H9 (cell line): Measurements from ENCODE around the gene STMN3. TPM values are rescaled to one million over a fixed set of nuclear protein-coding genes. Genes with fewer than 3 reads are reported as not detected.

Experiments
- DNase-seq: peaks from one replicate; pipeline ENCODE4 v3.0.0-alpha.2; 2017
- H2AFZ ChIP-seq: one replicate; pipeline ENCODE4 v1.6.1; 2013; ENCODE audit warnings: mild to moderate bottlenecking, low read length, control low read depth, moderate library complexity
- H2AK5ac ChIP-seq: 2 replicates; pipeline ENCODE4 v1.6.1; 2013; ENCODE audit warnings: low read length, control low read depth, mixed read lengths; ENCODE audit not compliant: insufficient read length
- H2BK120ac ChIP-seq: one replicate; pipeline ENCODE4 v1.6.1; 2013; ENCODE audit warnings: low read depth, mild to moderate bottlenecking, low read length, control low read depth, inconsistent platforms; ENCODE audit not compliant: poor library complexity, severe bottlenecking
- H2BK12ac ChIP-seq: 2 replicates; pipeline ENCODE4 v1.6.1; 2013; ENCODE audit warnings: low read length, control low read depth, mixed read lengths, low read depth; ENCODE audit not compliant: insufficient read length
- H2BK15ac ChIP-seq: 2 replicates; pipeline ENCODE4 v1.6.1; 2013; ENCODE audit warnings: low read depth, low read length, control low read depth
- H2BK20ac ChIP-seq: one replicate; pipeline ENCODE4 v1.6.1; 2013; ENCODE audit warnings: low read depth, mild to moderate bottlenecking, low read length, control low read depth, inconsistent platforms; ENCODE audit not compliant: poor library complexity, severe bottlenecking
- H2BK5ac ChIP-seq: 2 replicates; pipeline ENCODE4 v1.6.1; 2013; ENCODE audit warnings: low read length, control low read depth, mixed read lengths; ENCODE audit not compliant: insufficient read length
- H3K14ac ChIP-seq: 2 replicates; pipeline ENCODE4 v1.6.1; 2013; ENCODE audit warnings: low read length, control low read depth; ENCODE audit not compliant: insufficient read depth
- H3K18ac ChIP-seq: 2 replicates; pipeline ENCODE4 v1.6.1; 2013; ENCODE audit warnings: low read depth, mild to moderate bottlenecking, mixed read lengths, low read length, control low read depth; ENCODE audit not compliant: insufficient read length
- H3K23ac ChIP-seq: 2 replicates; pipeline ENCODE4 v1.6.1; 2013; ENCODE audit warnings: low read length, control low read depth, mixed read lengths, low read depth; ENCODE audit not compliant: insufficient read length
- H3K23me2 ChIP-seq: 2 replicates; pipeline ENCODE4 v1.6.1; 2013; ENCODE audit warnings: low read depth, mild to moderate bottlenecking, mixed read lengths, low read length, control low read depth; ENCODE audit not compliant: insufficient read length, poor library complexity, severe bottlenecking
- H3K27ac ChIP-seq: 2 replicates; pipeline ENCODE4 v1.5.1; 2013; ENCODE audit warnings: low read length, control low read depth, mixed read lengths, low read depth; ENCODE audit not compliant: insufficient read length
- H3K27me3 ChIP-seq: 2 replicates; pipeline ENCODE4 v1.6.1; 2013; ENCODE audit warnings: low read length, control low read depth, inconsistent platforms; ENCODE audit not compliant: insufficient read depth
- H3K4ac ChIP-seq: 2 replicates; pipeline ENCODE4 v1.6.1; 2013; ENCODE audit warnings: low read depth, mild to moderate bottlenecking, control low read depth, inconsistent platforms, low read length, moderate library complexity
- H3K4me1 ChIP-seq: 2 replicates; pipeline ENCODE4 v1.6.1; 2013; ENCODE audit warnings: low read length, control low read depth, inconsistent platforms; ENCODE audit not compliant: insufficient read depth
- H3K4me2 ChIP-seq: 2 replicates; pipeline ENCODE4 v1.6.1; 2013; ENCODE audit warnings: low read length, control low read depth, mixed read lengths; ENCODE audit not compliant: insufficient read length, insufficient read depth
- H3K56ac ChIP-seq: 2 replicates; pipeline ENCODE4 v1.6.1; 2013; ENCODE audit warnings: low read depth, mild to moderate bottlenecking, mixed read lengths, low read length, control low read depth; ENCODE audit not compliant: insufficient read length
- H3K79me1 ChIP-seq: 2 replicates; pipeline ENCODE4 v1.6.1; 2013; ENCODE audit warnings: low read depth, mild to moderate bottlenecking, moderate library complexity, low read length, control low read depth, inconsistent platforms; ENCODE audit not compliant: insufficient read depth, poor library complexity, severe bottlenecking
- H3K79me2 ChIP-seq: 2 replicates; pipeline ENCODE4 v1.6.1; 2013; ENCODE audit warnings: low read length, control low read depth, inconsistent platforms; ENCODE audit not compliant: insufficient read depth
- H3K9ac ChIP-seq: 2 replicates; pipeline ENCODE4 v1.6.1; 2013; ENCODE audit warnings: low read length, control low read depth, mixed read lengths; ENCODE audit not compliant: insufficient read length; ENCODE audit errors: extremely low read depth
- H3K9me3 ChIP-seq: one replicate; pipeline ENCODE4 v1.6.1; 2013; ENCODE audit warnings: low read depth, low read length, inconsistent platforms; ENCODE audit not compliant: control insufficient read depth
- H3T11ph ChIP-seq: one replicate; pipeline ENCODE4 v1.6.1; 2013; ENCODE audit warnings: mild to moderate bottlenecking, low read length, control low read depth, inconsistent platforms
- H4K20me1 ChIP-seq: one replicate; pipeline ENCODE4 v1.6.1; 2013; ENCODE audit not compliant: control insufficient read depth, insufficient read length, insufficient read depth
- H4K5ac ChIP-seq: 2 replicates; pipeline ENCODE4 v1.6.1; 2013; ENCODE audit warnings: low read depth, mild to moderate bottlenecking, mixed read lengths, low read length, control low read depth; ENCODE audit not compliant: insufficient read length
- H4K8ac ChIP-seq: replicated peaks from 2 replicates; pipeline ENCODE4 v1.6.1; 2013; ENCODE audit warnings: low read length, control low read depth, mixed read lengths, low read depth; ENCODE audit not compliant: insufficient read length
- H4K91ac ChIP-seq: 2 replicates; pipeline ENCODE4 v1.6.1; 2013; ENCODE audit warnings: low read depth, mild to moderate bottlenecking, moderate library complexity, mixed read lengths, low read length, control low read depth; ENCODE audit not compliant: insufficient read length
- H3K27ac Mint-ChIP-seq, 3 experiments: 2 replicates in 2 of 3; 3 replicates in 1 of 3; pipeline ENCODE4 v1.8.0; 2020 to 2021; ENCODE audit warnings: mixed read lengths in 3 of 3, mild to moderate bottlenecking in 1 of 3, moderate library complexity in 1 of 3
- H3K27me3 Mint-ChIP-seq: 2 replicates; pipeline ENCODE4 v1.8.0; 2021; ENCODE audit warnings: low read depth, mild to moderate bottlenecking, moderate library complexity, mixed read lengths
- H3K36me3 Mint-ChIP-seq, 3 experiments: 2 replicates in 2 of 3; 3 replicates in 1 of 3; pipeline ENCODE4 v1.8.0; 2020 to 2021; ENCODE audit warnings: low read depth in 3 of 3, mixed read lengths in 3 of 3; ENCODE audit not compliant: insufficient read depth in 1 of 3
- H3K4me1 Mint-ChIP-seq, 2 experiments: 2 replicates each; pipeline ENCODE4 v1.8.0; 2020; ENCODE audit warnings: mixed read lengths in 2 of 2
- H3K4me3 Mint-ChIP-seq, 2 experiments: 2 replicates in 1 of 2; 3 replicates in 1 of 2; pipeline ENCODE4 v1.8.0; 2020 to 2021; ENCODE audit warnings: mild to moderate bottlenecking in 2 of 2, mixed read lengths in 2 of 2, moderate library complexity in 1 of 2
- H3K9me3 Mint-ChIP-seq, 2 experiments: 2 replicates in 1 of 2; 3 replicates in 1 of 2; pipeline ENCODE4 v1.8.0; 2020; ENCODE audit warnings: mild to moderate bottlenecking in 2 of 2, mixed read lengths in 2 of 2, moderate library complexity in 1 of 2
- CTCF ChIP-seq: fragments of 200-600 bp; sonication (generic); conservative IDR thresholded peaks from 3 replicates; pipeline ENCODE4 v1.8.0; 2021; ENCODE audit warnings: antibody characterized with exemption, mild to moderate bottlenecking
- WGBS: extraction: QIAGEN DNeasy Blood & Tissue Kit; methylation state at CpG from one replicate; pipeline ENCODE4 v1.1.7; 2013; ENCODE audit warnings: missing lambda C conversion rate, low lambda C conversion rate, mixed read lengths; ENCODE audit not compliant: insufficient read length; ENCODE audit errors: extremely low coverage; 5-methylcytosine and 5-hydroxymethylcytosine counted together
- total RNA-seq: library from RNA; stranded (reverse); gene quantifications from 2 replicates; pipeline ENCODE4 v1.2.1, GENCODE V29; 2021

Gene STMN3
- total RNA-seq, 1 experiment from 2014 or later = 54.0 TPM

GRCh38 chr20:63618291-63618980, 34.8 kb downstream of the STMN3 start:
- no peak overlapping the region for H3K14ac ChIP-seq
- no peak overlapping the region for H3K4me2 ChIP-seq
- no peak for DNase-seq
- H3K36me3 Mint-ChIP-seq = peaks cover 48 to 59% (median 59%) of the 10 kb centered on the region in 3 experiments
- H2BK20ac ChIP-seq = no peak overlapping the region
- H3K23ac ChIP-seq = no peak overlapping the region
- H3K79me1 ChIP-seq = peaks cover 4% of the 10 kb centered on the region
- H3K9me3 Mint-ChIP-seq = peaks cover 17 to 19% of the 10 kb centered on the region in 2 experiments
- no peak overlapping the region for H3T11ph ChIP-seq
- H2AFZ ChIP-seq = no peak overlapping the region
- H3K4me1 Mint-ChIP-seq = peaks cover 12 to 14% of the 10 kb centered on the region in 2 experiments
- no CpG with 5 or more reads among the region's 11 CpGs for WGBS
- H4K5ac ChIP-seq = no peak overlapping the region
- no peak overlapping the region for H2BK15ac ChIP-seq
- no peak overlapping the region for H3K18ac ChIP-seq
- H3K4me1 ChIP-seq = no peaks in the 10 kb centered on the region
- H3K4ac ChIP-seq = no peak overlapping the region
- no peaks in the 10 kb centered on the region; the same call in 1 of the 2 replicates for H3K27me3 Mint-ChIP-seq
- no peak for TF ChIP-seq CTCF
- peaks cover 3% of the 10 kb centered on the region; the same call in 1 of the 2 replicates for H3K79me2 ChIP-seq
- no peaks in the 10 kb centered on the region for H4K20me1 ChIP-seq
- no peak overlapping the region for H3K27ac Mint-ChIP-seq
- H3K9ac ChIP-seq = no peak overlapping the region
- no peak overlapping the region for H2BK120ac ChIP-seq
- H3K27me3 ChIP-seq = no peaks in the 10 kb centered on the region
- no peak overlapping the region for H2BK12ac ChIP-seq
- H3K4me3 Mint-ChIP-seq = no peak overlapping the region
- H3K27ac ChIP-seq = no peak overlapping the region
- no peaks in the 10 kb centered on the region for H3K23me2 ChIP-seq
- H3K56ac ChIP-seq = no peak overlapping the region
- H3K9me3 ChIP-seq = peaks cover 13% of the 10 kb centered on the region
- no peak overlapping the region for H2BK5ac ChIP-seq
- no peak overlapping the region for H2AK5ac ChIP-seq
- H4K8ac ChIP-seq = no peak overlapping the region
- H4K91ac ChIP-seq = no peak overlapping the region
